HG02938 (cell line): ENCODE data around the gene NPL.
A peak's percentile ranks its signal among the peaks of the same experiment; 100 is the strongest.

Experiments used
- ATAC-seq: cut with Tn5 transposase; IDR thresholded peaks from one replicate; pipeline ENCODE4 v1.9.1; 2021; ENCODE audit warnings: mild to moderate bottlenecking, moderate library complexity; ENCODE audit not compliant: unreplicated experiment

Gene NPL, protein sequence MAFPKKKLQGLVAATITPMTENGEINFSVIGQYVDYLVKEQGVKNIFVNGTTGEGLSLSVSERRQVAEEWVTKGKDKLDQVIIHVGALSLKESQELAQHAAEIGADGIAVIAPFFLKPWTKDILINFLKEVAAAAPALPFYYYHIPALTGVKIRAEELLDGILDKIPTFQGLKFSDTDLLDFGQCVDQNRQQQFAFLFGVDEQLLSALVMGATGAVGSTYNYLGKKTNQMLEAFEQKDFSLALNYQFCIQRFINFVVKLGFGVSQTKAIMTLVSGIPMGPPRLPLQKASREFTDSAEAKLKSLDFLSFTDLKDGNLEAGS

DNA sequence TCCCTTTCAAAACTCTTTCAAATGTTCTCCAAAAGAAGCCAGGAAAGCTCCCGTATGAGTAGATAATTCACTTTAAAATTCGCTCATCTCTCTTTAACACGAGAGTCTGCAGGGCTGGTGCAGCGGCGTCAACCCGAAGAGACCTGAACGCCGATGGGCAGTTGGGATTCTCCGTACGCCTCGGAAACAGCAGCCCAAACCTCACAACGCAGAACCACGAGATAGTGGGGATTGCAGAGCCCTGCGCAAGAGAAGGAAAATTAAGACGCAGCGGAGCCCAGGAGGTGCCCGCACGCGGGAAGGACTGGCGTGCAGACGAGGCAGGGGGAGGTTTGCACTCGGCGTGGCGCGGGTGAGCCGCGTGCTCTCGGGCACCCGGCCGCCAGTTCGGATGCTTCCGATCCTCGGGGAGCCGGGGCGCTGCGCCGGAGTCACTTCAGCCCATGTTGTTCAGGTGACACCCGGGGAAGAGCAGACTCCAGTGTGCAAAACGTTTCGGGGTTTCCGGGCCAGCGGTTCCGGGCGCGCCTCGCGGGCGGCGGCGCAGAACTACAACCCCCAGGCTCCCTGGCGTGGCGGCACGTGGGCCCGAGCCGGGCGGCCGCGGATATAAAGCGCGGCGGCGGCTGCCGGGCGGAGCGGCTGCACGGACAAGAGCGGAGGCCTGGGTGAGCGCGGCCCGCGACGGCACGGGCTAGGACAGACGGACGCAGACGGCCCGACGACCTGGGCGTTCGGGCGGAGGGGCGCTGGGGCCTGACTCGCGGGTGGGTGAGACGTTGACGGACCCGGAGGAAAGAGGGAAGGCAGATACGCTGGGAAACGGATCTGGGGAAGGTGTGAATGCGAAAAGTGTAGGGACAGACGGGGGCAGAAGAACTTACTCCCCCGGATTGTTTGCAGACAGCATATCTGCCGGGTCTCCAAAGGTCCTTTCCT is at the start of gene NPL:
Gene NPL (plus strand): TSS at position 636 of the 939 bp plus-strand sequence. CDS start 4,599 bp downstream, outside the sequence.
- peak; percentile 85 for ATAC-seq

DNA sequence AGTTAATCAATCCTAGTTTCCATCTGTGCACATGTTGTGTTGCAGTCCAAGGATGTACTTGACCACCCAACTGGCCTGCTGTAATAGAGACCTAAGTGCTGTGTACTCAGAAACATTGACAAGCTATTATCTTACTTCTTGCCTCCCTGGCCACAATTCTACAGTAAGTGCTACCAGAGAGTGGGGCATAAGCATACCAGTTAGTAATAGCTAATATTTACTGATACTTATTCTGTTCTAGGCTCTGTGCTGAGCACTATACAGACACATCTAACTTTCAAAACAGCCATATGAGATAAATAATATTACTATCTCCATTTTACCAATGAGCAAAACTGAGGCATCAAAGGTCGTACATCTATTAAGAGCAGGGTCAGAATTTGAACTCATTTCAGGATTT is 49.5 kb upstream of the NPL start:
- ATAC-seq, result no peak

DNA sequence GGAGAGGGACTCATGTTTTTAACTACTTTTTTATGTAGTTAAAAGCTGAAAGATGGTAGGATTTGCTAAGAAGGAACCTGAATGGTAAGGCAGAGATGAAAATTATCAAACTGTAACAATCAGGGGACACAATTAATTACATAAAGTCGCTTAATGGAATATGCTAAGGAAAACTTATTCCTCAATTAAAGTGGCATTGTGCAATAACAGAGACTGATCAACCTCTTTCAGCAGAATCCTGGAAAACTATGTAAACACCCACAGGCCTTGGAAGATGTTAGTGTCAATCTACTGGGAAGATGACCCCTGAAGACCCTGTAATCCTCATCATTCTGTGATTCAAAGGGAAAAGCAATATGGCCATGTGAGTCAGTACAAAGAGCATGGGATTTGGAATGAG is 46.8 kb upstream of the NPL start:
- ATAC-seq, result no peak

DNA sequence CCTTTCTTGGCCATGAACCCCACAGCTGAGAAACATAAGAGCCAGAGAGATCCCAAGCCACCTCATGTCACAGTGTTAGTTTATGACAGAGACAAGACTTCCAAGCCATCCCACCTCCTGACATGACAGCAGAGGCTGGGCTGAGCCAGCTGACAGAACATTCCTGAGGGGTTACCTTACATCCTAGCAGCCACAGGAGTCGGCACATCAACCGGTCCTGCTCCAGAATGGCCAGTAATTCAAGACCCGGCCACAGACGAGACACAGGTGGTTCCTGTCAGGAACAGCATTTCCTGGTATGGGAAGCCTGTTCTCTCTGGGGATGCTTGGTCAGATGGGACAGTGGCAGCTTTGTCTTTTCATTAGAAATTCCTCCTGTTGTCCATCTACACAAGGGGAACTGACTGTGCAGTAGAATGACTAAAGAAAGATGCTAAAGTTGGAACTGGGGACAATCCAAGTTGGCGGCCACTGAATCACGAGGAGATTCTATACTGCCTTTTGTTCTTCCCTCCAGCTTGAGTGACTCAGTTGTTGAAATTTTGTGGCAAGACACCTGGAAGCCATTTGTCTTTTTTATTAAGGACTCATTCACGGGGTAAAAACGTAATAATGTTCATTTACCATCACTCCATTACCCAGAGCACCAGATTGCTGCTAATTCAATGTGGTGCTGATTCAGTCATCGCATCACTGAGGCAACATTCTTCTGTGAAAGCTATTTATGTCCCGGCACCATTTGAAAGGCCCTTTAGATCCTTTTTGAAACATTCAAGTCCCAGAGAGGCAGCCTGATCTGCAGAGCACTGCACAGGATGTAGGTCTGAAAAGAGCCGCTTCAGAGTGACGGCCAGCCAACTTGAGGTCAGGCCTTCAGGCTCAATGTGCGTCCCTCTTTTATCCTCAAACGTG is 37.2 kb upstream of the NPL start:
- no peak for ATAC-seq

DNA sequence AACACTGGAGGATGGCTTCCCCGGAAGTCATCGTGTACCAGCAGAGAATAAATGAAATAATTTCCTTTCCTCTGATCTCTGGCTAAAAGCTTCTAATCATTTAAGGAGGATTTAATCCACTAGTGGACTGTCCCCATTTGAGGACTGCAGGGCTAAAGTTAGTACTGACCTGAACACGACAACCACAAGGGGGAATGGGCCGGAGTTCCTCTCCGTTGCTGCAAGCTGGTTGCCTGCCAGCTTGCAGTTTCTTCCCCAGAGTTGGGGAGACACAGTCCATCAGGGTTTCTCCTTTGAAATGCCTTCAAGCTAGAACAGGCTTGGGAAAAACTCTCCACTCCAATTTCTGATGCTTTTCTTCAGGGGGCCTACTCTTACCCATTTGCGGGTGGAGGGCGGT is 35.5 kb upstream of the NPL start:
- no peak for ATAC-seq

DNA sequence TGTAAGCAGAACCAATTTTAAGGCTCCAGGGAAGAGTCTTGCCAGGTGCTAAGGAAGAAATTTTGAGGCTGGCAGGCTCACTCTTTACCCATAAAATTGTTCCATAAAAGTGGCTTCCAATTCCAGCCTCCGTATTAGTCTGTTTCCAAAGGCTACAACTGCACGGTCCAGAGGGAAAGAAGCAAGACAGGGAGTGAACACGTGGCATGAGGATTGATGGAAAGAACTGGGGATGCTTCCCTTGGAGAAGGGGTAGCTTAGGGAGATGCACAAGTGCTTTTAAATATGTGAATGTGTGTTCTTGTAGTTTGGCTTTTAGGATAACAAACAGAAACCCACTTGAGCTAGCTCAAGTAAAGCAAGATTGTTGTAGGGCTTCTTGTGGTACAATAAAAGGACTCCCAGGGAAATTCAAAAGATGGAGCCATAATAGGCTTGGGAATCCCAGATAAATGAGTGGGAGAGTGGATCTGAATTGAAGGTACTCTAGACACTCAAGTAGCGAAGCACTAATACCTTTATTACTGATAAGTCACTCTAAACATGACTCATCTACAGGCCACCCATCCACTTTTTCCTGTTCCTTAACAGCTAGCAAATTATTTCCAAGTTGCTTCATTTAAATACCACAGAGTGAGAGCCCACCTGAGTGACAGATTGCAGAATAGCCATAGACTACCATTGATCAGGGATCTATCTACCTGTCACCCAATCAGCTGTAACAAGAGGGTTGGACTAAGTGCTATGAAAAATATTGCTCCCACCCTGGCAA is 34.8 kb upstream of the NPL start:
- ATAC-seq, result no peak

DNA sequence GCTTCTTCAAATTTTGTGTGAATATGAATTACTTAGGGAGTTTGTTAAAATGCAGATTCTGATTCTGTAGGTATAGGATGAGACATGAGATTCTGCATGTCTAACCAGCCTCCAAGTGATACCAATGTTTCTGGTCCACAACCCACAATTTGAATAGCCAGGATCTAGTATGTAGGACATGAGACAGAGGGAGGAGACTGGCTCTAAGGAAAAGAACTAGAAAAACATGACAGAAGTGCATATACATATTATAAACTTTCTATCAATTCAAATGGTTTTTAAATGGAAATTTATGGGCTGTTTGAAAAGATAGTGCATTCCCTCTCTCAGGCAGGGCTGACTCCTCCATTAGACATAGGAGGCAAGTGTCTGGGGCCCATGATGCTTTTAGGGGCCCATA is 33.9 kb upstream of the NPL start:
- ATAC-seq, result no peak

DNA sequence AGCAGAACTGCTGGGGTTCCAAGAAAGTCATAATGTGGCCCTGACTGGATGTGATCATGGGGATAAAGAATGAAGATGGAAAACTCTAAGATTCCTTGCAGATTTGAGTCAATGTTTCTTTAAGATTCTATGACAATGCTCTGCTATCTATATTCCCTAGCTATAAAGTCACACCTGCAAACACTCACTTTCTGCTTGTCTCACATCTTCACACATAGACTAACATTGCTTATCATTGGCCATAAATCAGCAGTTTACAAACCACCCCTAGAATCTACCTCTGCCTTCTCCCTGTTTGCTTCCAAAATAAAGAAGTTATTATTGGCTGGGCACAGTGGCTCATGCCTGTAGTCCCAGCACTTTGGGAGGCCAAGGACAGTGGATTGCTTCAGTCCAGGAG is 33.1 kb upstream of the NPL start:
- no peak for ATAC-seq

DNA sequence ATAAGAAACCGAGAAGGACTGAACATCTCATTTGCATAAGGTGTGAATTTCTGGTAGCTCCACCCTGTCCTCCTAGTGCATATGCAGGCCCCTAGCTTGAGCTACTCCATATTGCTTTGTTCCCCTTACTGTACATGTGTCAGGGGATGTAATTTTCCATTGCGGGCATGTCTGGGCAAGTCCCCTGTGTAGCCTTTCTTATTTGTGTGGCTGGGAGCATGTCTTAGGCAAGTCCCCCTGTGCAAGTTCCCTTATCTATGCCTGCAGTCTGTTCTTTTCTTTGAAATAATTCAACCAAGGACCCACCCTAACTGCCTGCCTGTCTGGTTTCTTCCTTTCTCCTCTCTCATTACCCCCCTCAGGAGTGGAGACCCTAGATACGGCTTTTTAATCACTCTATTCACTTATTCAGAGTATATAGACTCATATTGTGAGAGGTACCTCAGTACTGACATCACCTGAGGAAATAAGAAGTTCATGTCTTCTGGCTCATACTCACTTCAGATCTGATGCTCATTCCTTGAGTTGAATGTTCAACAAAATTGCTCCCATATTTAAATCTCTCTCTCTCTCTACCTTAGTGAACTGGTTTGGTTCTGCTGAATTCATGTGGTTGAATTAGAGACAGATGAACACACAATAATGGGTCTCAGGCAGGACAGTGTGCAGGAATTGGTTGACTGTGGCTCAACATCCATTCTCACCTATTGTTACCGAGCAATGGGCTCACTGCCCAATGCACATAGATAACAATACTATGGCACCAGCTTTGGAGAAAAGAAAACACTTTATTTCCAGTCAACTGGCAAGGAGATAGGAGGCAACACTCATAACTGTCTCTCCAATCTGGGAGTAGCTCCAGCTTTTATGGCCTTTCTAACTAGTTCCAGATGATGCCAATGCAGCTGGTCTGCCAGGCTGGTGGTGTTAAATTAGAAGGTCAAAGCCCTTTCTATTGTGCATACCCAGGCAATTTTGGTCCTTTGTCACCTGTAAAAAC is 27.9 kb upstream of the NPL start:
- no peak for ATAC-seq

DNA sequence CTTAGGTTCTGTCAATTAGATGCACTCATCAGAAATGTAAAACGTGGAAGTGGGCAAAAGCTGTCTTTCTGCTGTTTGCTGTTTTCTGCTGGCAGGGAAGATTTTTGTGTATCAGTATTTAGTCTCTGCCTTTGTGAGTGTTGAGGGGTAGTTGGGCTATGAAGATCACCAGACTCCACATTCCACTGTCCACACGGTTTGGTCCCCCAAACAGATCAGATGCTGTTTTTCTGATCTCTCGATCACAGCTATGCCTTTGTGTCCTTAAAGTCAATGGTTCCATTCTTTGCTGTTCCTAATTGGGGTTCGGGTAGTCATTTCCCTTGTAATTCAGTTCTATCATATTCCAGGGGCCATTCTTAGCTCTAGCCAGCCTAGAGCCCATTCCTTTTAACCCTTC is 27.0 kb upstream of the NPL start:
- no peak for ATAC-seq

DNA sequence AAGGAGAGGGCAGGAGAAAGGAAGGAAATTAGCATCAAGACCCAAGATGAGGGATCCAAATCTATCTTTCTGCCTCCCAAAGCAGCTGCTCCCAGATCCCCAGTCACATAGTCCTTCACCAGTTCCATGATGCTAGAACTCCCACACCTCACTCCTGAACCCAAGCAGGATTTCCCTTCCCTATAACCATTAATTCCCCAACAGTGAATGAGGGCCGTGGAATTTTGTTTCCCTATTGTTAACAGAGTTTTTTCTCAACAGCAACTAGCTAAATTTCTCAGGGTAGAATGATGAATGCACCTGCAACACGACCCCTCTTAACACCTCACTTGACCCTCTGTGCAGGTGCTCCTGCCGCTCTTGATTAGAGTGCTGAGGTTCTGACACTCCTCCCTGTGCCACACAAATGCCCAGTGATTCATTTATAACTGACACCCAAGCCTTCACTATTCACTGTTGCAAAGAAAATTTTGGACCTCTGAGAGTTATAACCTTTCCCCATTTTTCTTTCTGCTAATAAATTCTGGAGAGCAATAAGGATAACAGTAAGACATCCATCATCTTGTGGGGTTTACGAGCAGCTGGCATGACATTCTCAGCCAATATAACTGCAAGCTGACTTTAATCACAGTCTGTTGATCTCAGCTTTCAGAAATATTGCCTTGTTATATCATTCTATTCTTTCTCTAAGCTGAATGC is 25.4 kb upstream of the NPL start:
- no peak for ATAC-seq

DNA sequence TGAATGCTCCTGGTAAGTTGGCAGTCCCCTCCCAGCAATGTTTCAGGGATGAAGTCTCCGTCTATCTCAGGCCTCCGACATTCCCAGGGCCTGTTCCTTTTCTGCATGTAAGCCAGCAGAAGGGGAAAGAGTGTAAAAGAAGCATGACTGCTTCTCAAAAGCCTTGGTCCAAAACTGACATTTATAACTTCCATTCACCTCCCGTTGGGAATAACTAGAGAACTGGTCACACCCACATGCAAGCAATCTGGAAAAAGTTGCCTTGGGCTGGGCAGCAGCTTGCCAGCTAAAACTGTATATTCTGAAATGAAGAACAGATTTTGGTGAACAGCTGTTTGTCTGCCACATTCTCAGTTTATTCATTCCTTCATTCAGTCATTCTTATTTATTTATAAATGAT is 24.2 kb upstream of the NPL start:
- ATAC-seq, result no peak

DNA sequence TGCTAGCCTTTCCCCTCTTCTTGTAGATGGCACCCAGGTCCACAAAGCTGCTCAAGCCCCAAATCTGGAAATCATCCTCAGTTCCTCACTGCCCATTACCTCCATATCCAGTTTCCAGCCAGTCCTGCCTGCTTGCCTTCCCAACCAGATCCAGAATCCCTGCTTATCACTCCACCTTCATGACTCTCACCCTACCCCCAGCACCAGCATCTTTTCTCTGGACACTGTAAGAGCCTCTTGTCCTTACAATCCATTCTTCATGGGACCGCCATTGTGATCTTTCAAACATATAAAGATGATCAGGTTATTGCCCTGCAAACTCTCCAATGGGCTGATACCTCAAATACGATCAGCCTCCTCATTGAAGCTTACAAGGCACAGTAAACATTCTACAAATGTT is 23.5 kb upstream of the NPL start:
- ATAC-seq, result no peak

DNA sequence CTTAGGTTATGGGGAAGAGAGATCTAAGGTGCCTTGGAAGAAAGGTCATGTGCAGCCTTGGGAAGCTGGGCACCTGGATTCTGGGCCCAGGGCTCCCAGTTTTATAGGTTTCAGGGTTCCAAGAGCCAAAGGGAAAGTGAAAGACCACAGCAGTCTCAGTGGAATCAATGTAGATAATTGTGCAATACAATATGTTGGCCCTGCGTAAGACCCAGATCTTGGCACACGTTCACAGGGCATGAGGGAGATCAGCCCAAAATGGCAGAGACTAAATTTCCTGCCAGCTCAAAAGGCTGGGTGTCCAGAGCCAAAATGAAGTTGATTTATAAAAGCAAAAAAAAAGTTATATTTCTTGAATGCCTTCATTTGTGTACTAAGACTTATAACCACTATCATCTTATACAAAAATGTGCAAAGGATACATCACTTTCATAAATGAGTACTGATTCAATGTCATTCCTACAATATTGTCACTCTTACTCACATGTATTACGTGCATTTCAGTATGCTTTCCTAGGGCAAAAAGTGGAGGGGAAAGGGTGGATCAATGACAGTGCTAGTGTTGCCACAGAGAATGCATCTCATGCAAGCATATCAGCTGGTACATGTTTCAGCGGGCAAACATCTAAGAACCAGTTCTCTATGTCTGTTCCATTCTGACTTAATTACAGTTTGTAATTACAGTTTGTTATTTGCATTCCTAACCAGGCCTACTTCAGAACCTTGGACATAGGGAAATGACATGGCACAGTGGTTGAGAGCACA is 22.5 kb upstream of the NPL start:
- ATAC-seq, result no peak

DNA sequence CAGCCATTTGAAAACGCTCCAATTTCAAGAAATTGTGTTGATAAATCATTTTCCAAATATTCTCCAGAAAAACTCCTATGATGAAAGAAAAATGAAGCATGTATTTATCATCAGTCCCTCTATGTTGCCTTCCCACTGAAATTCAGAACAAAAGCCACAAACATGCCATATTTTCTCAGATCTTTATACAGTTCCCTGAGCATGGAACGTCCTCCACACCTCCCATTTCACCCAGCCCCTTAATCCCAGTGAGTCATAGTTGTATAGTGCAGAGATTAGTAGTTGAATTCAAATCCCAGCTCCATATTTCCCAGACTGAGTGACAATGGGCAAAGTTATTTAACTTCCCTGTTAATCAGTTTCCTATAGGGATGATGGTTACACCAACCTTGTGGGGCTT is 20.6 kb upstream of the NPL start:
- no peak for ATAC-seq

DNA sequence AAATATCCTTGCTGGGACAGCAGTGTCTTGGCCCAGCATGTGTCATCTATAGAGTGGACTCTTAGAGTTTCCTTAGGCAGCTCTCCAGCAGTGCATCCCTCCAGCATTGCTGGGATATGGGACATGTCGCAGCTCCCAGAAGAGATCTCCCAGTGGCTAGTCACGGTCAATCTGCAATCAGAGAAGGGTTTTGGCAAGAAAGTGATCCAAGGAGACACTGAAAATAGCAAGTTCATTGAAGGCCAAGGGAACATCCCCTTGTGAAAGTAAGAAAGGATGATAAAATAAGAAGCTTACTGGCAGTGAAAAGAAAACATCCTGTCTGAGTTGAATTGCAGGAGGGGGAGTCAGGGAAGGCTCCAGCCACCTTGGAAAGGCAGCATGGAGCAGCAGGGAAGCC is 19.3 kb upstream of the NPL start:
- ATAC-seq, result no peak

DNA sequence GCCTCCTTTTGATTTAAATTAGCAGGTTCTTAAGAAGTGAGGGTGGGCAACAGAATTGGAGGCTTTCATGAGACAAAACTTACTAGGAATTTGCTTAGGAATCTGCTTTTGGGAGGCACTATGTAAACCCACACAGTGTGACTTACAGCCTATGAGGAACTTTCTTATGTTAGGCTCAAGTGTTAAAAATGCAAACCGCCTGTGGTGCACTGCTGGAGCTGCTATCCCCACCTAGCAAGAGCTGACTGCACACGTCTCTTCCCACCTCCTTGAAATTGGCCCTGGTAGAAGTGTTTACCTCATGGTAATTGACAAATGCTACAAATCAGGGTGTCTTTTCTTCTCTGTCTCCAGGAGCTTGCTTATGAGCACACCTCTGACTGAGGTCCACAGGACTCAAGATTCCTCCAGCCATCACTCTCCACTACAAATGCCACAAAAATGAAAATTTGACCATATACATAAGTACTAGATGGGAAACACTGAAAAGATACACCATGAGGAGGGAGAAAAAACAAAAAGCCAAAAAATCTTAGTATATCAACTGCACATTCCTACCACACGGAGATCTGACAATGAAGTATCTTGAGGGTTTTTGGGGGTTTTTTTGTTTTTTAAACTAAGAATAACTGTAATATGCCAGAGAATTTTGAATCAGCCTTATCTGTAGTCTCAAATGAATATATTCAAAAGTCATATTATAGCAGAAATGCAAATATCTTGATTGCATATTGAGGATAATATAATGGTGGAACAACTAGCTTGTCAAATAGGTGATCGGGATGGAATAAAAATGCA is 18.2 kb upstream of the NPL start:
- no peak for ATAC-seq
